ENCODE data around the gene KANK4.

- TF ChIP-seq POLR2A (IDR thresholded peaks at IDR 0.05) (no peak), CTCF (IDR thresholded peaks at IDR 0.05) (no peak)
These were observed 71.7 kb downstream of the KANK4 start for GRCh38 chr1:62247391-62248168.
